AG10803 (cell line): ENCODE measurements around the gene PIRT.

Experiments used
- DNase-seq: peaks from one replicate; pipeline ENCODE4 v3.0.0; 2010; ENCODE audit warnings: low read depth
- H3K4me3 ChIP-seq: 2 replicates; pipeline ENCODE4 v1.5.1; 2011; ENCODE audit warnings: mild to moderate bottlenecking, low read length, control low read depth
- CTCF ChIP-seq: conservative IDR thresholded peaks from 2 replicates; pipeline ENCODE4 v1.5.1; 2011; ENCODE audit warnings: mild to moderate bottlenecking, low read length, control low read depth, inconsistent platforms

PIRT gene

GRCh38 chr17:10798910-10799309 lies 39.0 kb downstream of the PIRT start:
- DNase-seq = no peak
- no peak overlapping the region for H3K4me3 ChIP-seq
- no peak for TF ChIP-seq CTCF

DNA sequence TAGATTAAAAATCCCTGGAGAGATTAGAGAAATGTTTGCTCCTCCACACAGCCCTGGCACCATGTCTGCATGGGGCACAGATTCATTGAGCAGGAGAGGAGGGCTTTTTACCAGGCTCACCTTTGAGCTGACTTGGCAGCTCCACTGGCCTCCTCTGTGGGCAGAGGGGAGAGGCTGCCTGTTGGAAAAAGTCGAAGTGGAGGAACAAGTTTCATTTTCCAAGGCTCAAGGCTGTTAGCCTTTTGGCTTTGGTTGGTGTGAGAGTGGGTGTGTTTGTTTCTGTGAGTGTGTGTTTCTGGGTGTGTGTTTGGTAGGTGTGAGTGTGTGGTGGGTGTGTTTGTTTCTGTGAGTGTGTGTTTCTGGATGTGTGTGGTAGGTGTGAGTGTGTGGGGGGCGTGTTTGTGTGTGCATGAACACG lies 39.5 kb downstream of the PIRT start:
- no peak overlapping the region for H3K4me3 ChIP-seq

GRCh38 chr17:10797476-10798328 lies 40.2 kb downstream of the PIRT start:
- TF ChIP-seq CTCF = no peak
- DNase-seq = no peak
- no peak overlapping the region for H3K4me3 ChIP-seq

More for the DNA sequence above, 39.5 kb downstream of the PIRT start:
- no peak for DNase-seq
- TF ChIP-seq CTCF = no peak

GRCh38 chr17:10793816-10794215 lies 44.1 kb downstream of the PIRT start:
- no peak overlapping the region for H3K4me3 ChIP-seq
- no peak for TF ChIP-seq CTCF
- no peak for DNase-seq

DNA sequence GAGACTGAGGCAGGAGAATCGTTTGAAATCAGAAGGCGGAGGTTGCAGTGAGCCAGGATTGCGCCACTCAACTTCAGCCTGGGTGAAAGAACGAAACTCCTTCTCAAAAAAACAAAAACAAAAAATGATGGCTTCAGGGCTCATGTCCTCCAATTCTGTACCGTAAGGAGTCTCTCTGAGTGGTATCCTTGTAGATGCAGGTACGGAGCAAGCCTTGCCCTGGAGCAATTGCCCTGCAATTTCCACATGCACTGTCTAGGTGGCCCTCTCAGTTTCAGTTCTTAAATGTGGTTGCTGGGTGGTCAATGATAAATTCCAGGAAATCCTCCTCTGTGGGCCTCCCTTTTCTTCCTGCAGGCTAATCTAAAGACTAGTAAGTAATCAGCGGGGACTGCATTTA lies 44.6 kb downstream of the PIRT start:
- no peak overlapping the region for H3K4me3 ChIP-seq
- TF ChIP-seq CTCF = no peak
- DNase-seq = no peak

DNA sequence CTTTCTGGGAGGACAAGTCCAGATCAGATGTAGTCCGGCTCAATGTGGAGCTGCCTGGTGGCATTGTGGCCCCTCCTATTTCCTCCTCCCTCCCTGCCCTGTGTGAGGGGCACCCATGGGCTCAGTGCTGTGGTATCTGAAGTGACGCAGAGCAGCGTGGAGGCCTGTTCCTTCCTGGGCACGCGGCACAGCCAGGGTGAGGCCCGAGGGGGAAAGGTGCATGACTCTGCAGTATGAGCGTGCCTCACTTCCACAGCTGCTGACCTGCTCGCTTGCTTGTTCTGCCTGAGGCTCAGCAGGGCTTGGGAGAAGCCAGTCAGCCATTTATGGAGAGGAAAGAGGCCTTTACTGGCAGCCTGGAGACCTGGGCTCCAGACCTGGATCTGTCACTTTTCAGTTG lies 45.7 kb downstream of the PIRT start:
- DNase-seq = no peak
- no peak for TF ChIP-seq CTCF
- H3K4me3 ChIP-seq = no peak overlapping the region
